GM12878 (cell line): Measurements from ENCODE around the gene ZNF425. TPM values are rescaled to one million over a fixed set of nuclear protein-coding genes. Genes with fewer than 3 reads are reported as not detected.
A peak's percentile ranks its signal among the peaks of the same experiment; 100 is the strongest.

Experiments
- ATAC-seq: fragments of 200-7000 bp; cut with Tn5 transposase; 3 replicates; pipeline ENCODE4 v1.9.1; 2020; ENCODE audit warnings: mild to moderate bottlenecking, moderate library complexity
- BruUV-seq: library from RNA; stranded (reverse); fragments of 400-500 nt; replicated peaks from 2 replicates; lab custom pipeline; 2021; lab: Mats Ljungman, UMichigan
- CTCF ChIA-PET: fragments of 300-600 bp; sonication (Branson Sonifier 250); formaldehyde crosslinking; extraction: SDS; loops from one replicate; lab custom pipeline; 2021; ENCODE audit warnings: inconsistent platforms; lab: Yijun Ruan, JAX
- POLR2A ChIA-PET: fragments of 350-600 bp; formaldehyde crosslinking; extraction: SDS; loops from one replicate; lab custom pipeline; 2021; ENCODE audit warnings: inconsistent platforms; lab: Charles Lee
- RAD21 ChIA-PET: fragments of 300-600 bp; sonication (Branson Sonifier 250); formaldehyde crosslinking; loops from one replicate; lab custom pipeline; 2023; ENCODE audit warnings: antibody characterized with exemption; ENCODE audit not compliant: unreplicated experiment; lab: Charles Lee
- SMC1A ChIA-PET: fragments of 300-600 bp; sonication (Branson Sonifier 250); formaldehyde crosslinking; loops from one replicate; lab custom pipeline; 2023; ENCODE audit not compliant: unreplicated experiment, uncharacterized antibody; lab: Charles Lee
- DNase-seq: peaks from one replicate; pipeline ENCODE4 v3.0.0-alpha.2; 2011; ENCODE audit warnings: low read depth, low spot score
- FAIRE-seq: peaks from 3 replicates; lab custom pipeline; 2011; peaks lifted over from hg19 to GRCh38; lab: Jason Lieb, UNC
- H2AFZ ChIP-seq: 2 replicates; pipeline ENCODE4 v1.6.0; 2011; ENCODE audit warnings: low read depth, low read length, control low read depth; ENCODE audit not compliant: control insufficient read depth
- H3K27ac ChIP-seq: 2 replicates; pipeline ENCODE4 v1.5.1; 2011; ENCODE audit warnings: control low read depth; ENCODE audit not compliant: control insufficient read depth, insufficient read depth
- H3K27me3 ChIP-seq, 2 experiments: replicated peaks in 1 of 2; 2 replicates each; pipeline versions ENCODE4 v1.6.0 to v1.6.1; 2011; ENCODE audit warnings: low read length in 1 of 2; ENCODE audit not compliant: control insufficient read depth in 2 of 2, insufficient read depth in 2 of 2
- H3K36me3 ChIP-seq, 2 experiments: 2 replicates each; pipeline ENCODE4 v1.5.1; 2011; ENCODE audit warnings: low read length in 1 of 2; ENCODE audit not compliant: control insufficient read depth in 2 of 2, insufficient read depth in 2 of 2
- H3K4me1 ChIP-seq: 2 replicates; pipeline ENCODE4 v1.6.1; 2011; ENCODE audit warnings: mild to moderate bottlenecking, low read length, moderate library complexity, mixed read lengths; ENCODE audit not compliant: control insufficient read depth, insufficient read depth
- H3K4me2 ChIP-seq: 2 replicates; pipeline ENCODE4 v1.6.0; 2011; ENCODE audit warnings: control low read depth; ENCODE audit not compliant: control insufficient read depth, insufficient read depth
- H3K4me3 ChIP-seq: fragments of 200-600 bp; sonication (generic); 2 replicates; pipeline ENCODE4 v1.5.1; 2016
- H3K79me2 ChIP-seq: 2 replicates; pipeline ENCODE4 v1.6.0; 2011; ENCODE audit warnings: low read length; ENCODE audit not compliant: control insufficient read depth, insufficient read depth
- H3K9ac ChIP-seq: 2 replicates; pipeline ENCODE4 v1.8.0; 2011; ENCODE audit warnings: low read length, control low read depth, mixed read lengths; ENCODE audit not compliant: control insufficient read depth, insufficient read depth
- H3K9me3 ChIP-seq: replicated peaks from 3 replicates; pipeline ENCODE4 v1.5.1; 2011; ENCODE audit warnings: mild to moderate bottlenecking, low read length; ENCODE audit not compliant: control insufficient read depth, insufficient read depth
- H4K20me1 ChIP-seq: 2 replicates; pipeline ENCODE4 v1.6.0; 2011; ENCODE audit not compliant: control insufficient read depth, insufficient read depth
- BACH1 ChIP-seq: fragments of 450-650 bp; IDR thresholded peaks from 2 replicates; pipeline ENCODE4 v1.6.1; 2017; ENCODE audit warnings: mild to moderate bottlenecking, borderline replicate concordance
- CBX5 ChIP-seq: sonication (generic); IDR thresholded peaks from 2 replicates; pipeline ENCODE4 v1.6.1; 2016; ENCODE audit warnings: low read depth, moderate library complexity, mild to moderate bottlenecking, inconsistent platforms
- EED ChIP-seq: sonication (generic); IDR thresholded peaks from 2 replicates; pipeline ENCODE4 v1.6.1; 2016; ENCODE audit warnings: antibody characterized with exemption, low read depth
- HDAC2 ChIP-seq: fragments of 200-600 bp; sonication (generic); IDR thresholded peaks from 2 replicates; pipeline ENCODE4 v1.6.1; 2017
- IKZF1 ChIP-seq: fragments of 450-650 bp; conservative IDR thresholded peaks from 2 replicates; pipeline ENCODE4 v1.6.1; 2017; ENCODE audit warnings: antibody characterized with exemption, mild to moderate bottlenecking
- IRF4 ChIP-seq: IDR thresholded peaks from 2 replicates; pipeline ENCODE4 v1.6.1; 2011; ENCODE audit warnings: low read depth, low read length
- LARP7 ChIP-seq: fragments of 450-650 bp; IDR thresholded peaks from 2 replicates; pipeline ENCODE4 v1.6.1; 2017; ENCODE audit warnings: mild to moderate bottlenecking
- MEF2B ChIP-seq: fragments of 450-650 bp; IDR thresholded peaks from 2 replicates; pipeline ENCODE4 v1.6.1; 2018; ENCODE audit warnings: mild to moderate bottlenecking, moderate library complexity; ENCODE audit not compliant: partially characterized antibody, poor library complexity, severe bottlenecking
- PAX5 ChIP-seq: IDR thresholded peaks from 2 replicates; pipeline ENCODE4 v1.6.1; 2011; ENCODE audit warnings: low read depth, low read length, borderline replicate concordance
- RCOR1 ChIP-seq: conservative IDR thresholded peaks from 2 replicates; pipeline ENCODE4 v1.6.1; 2012; ENCODE audit warnings: low read depth, low read length, improper control_type of control experiment
- RUNX3 ChIP-seq: IDR thresholded peaks from 2 replicates; pipeline ENCODE4 v1.6.1; 2012; ENCODE audit warnings: low read length, inconsistent platforms
- SIN3A ChIP-seq: IDR thresholded peaks from 2 replicates; pipeline ENCODE4 v1.6.1; 2012; ENCODE audit warnings: low read depth, low read length, improper control_type of control experiment
- ZBED1 ChIP-seq: IDR thresholded peaks from 2 replicates; pipeline ENCODE4 v1.6.1; 2016; ENCODE audit warnings: borderline replicate concordance
- WGBS: methylation state at CpG from one replicate; pipeline ENCODE4 v1.1.6; 2016; ENCODE audit warnings: low lambda C conversion rate; ENCODE audit not compliant: insufficient replicate concordance, insufficient coverage; ENCODE audit errors: missing lambda C conversion rate; 5-methylcytosine and 5-hydroxymethylcytosine counted together
- in situ Hi-C: fragments of 300-500 bp; cut with MboI; formaldehyde crosslinking; loops from 9 replicates; pipeline ENCODE4 v1.14.3; 2018; ENCODE audit warnings: mixed read lengths
- intact Hi-C: fragments of 100-400 bp; cut with micrococcal nuclease; formaldehyde crosslinking; loops from one replicate; pipeline ENCODE4 v1.14.2; 2022; ENCODE audit not compliant: unreplicated experiment
- polyA plus RNA-seq, 11 experiments: library from polyadenylated mRNA; depleted of rRNA in 4 of 11; unstranded in 6 of 11; stranded (reverse) in 5 of 11; fragments of >200 nt; fragmentation: Nextera tagmentation in 4 of 11; fragmentation: Illumina TruSeq in 1 of 11; extraction: Ambion mirVana in 4 of 11; extraction: Trizol in 1 of 11; gene quantifications; 1 replicate in 1 of 11; 2 replicates in 10 of 11; pipeline versions ENCODE4 v1.2.1 to v1.2.3, GENCODE V29; 2011 to 2016; ENCODE audit warnings: inconsistent platforms in 2 of 11, missing spikeins in 2 of 11, low read depth in 1 of 11
- total RNA-seq, 4 experiments: library from RNA; depleted of rRNA in 3 of 4; stranded (reverse); fragments of >200 nt in 3 of 4; fragmentation: Illumina TruSeq in 1 of 4; extraction: Trizol in 1 of 4; gene quantifications; 2 replicates each; pipeline versions ENCODE4 v1.2.1 to v1.2.3, GENCODE V29; 2013 to 2021
- TF ChIP-seq, protein P1 (sequence below): fragments of 450-650 bp; IDR thresholded peaks from 2 replicates; pipeline ENCODE4 v1.6.1; 2017; ENCODE audit warnings: borderline replicate concordance
- TF ChIP-seq, protein P2 (sequence below): fragments of 450-650 bp; IDR thresholded peaks from 2 replicates; pipeline ENCODE4 v1.6.1; 2017; ENCODE audit warnings: mild to moderate bottlenecking

ZNF425 gene
- total and polyA plus RNA-seq, 10 of the 15 experiments (the other 5 are each of a cell fraction or from before 2014, with no cell fraction given) = 0.19 to 1.8 (median 0.91) TPM

DNA sequence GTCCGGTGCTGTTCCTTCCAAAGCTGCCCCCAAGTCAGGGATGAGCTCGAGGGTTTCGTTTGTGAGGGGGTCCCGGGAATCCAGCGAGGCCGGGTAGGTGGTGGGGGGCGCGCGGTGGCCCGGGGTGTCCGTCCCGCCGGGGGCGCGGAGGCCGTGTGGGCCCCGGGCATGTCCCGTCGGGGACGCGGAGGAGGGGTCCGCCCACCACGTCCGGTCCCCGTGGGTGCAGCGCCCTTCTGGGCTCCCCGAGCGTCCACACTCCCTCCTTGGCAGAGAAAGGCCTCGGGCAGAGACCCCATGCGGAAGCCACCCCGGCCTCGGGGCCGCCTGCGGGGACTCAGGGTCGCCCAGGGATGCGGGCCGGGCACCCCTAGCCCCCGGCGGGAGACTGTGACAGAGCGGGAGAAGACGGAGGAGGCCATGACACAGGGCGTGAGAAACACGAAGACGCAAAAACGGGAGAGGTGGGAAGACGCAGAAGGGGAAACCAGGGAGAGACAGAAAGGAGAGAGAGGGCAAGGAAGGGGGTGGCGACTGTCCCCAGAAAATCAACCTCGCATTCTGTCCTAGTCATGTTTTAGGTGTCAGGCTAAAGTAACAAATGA is 640 bp upstream of the ZNF425 start (continued):
- TF ChIP-seq, protein P1, sequence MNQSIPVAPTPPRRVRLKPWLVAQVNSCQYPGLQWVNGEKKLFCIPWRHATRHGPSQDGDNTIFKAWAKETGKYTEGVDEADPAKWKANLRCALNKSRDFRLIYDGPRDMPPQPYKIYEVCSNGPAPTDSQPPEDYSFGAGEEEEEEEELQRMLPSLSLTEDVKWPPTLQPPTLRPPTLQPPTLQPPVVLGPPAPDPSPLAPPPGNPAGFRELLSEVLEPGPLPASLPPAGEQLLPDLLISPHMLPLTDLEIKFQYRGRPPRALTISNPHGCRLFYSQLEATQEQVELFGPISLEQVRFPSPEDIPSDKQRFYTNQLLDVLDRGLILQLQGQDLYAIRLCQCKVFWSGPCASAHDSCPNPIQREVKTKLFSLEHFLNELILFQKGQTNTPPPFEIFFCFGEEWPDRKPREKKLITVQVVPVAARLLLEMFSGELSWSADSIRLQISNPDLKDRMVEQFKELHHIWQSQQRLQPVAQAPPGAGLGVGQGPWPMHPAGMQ = no peak
- TF ChIP-seq IKZF1 (peak; percentile 79), IRF4 (0 out of 2 replicates have a peak, but pooled peaks have one; percentile 33), LARP7 (0 out of 2 replicates have a peak, but pooled peaks have one; percentile 30), ZBED1 (0 out of 2 replicates have a peak, but pooled peaks have one; percentile 22), SIN3A (0 out of 2 replicates have a peak, but pooled peaks have one; percentile 20), BACH1 (peak; percentile 86), RCOR1 (0 out of 2 replicates have a peak, but pooled peaks have one; percentile 8), EED (0 out of 2 replicates have a peak, but pooled peaks have one; percentile 31), PAX5 (no peak)

DNA sequence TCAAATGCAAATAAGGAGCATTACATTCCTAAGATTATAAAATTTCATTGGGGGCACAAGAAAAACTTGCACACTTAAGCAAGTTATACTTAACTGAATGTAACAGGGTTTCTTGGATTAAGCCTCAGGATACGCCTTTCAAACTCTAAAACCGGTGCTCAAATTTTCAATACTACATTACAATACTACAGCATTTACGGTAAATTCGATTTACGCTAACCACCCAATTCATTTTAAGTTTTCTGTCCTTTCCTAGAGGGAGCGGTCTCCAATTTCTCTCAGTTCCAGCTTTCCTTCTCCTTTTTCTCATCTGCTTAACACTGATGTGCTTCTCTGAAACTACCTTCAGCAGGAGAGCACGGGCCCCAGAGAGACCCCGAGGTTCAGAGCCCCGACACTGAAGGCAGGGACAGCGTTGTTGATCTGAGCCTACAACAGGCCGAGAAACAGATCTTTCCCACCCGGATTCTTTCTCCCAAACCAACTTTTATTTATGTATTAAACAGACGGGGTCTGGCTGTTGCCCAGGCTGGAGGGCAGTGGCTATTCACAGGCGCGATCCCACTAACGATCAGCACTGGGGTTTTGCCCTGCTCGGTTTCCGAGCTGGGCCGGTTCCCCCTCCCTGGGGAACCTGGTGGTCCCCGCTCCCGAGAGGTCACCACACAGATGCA is 798 bp downstream of the ZNF425 start:
- SMC1A ChIA-PET = interaction anchor here (0.8 kb wide), 1 partner anchor 21 kb away, joined by 4 read pairs; no protein-coding TSS in a partner anchor

More for the DNA sequence above, 798 bp downstream of the ZNF425 start:
- ChIA-PET RAD21 (interaction anchor here (1.0 to 3.1 kb wide), 6 partner anchors 19 to 160 kb away, joined by 3 to 20 read pairs (median 4); partner anchors contain the start of genes ZNF282 and ZNF398), CTCF (interaction anchor here (0.7 to 4.1 kb wide), 7 partner anchors 8 to 119 kb away, joined by 3 to 37 read pairs (median 4); partner anchors contain the start of genes ZNF282 and ZNF398), POLR2A (interaction anchor here (0.7 to 3.4 kb wide), 4 partner anchors 14 to 38 kb away, joined by 3 to 31 read pairs (median 4); partner anchors contain the start of gene ZNF398)
- in situ Hi-C loops (no loop called here), intact Hi-C loops (loop anchor here (5.0 kb wide), 2 partner anchors 98 to 112 kb away; partner anchors contain the start of genes PDIA4 and ZNF212)
- peaks cover 0 to 8% of the 10 kb centered on the region in 2 experiments; a peak in 1 of 4 replicates for H3K36me3 ChIP-seq
- H3K9me3 ChIP-seq = peaks cover 2% of the 10 kb centered on the region; the same call in 2 of the 3 replicates
- H2AFZ ChIP-seq = peak overlapping the region; percentile 88
- ATAC-seq (no peak), FAIRE-seq (no peak), DNase-seq (no peak)
- peak overlapping the region; percentile 90 for H3K27ac ChIP-seq
- BruUV-seq = no TSS peak
- peak overlapping the region; percentile 96 for H3K4me3 ChIP-seq
- no peaks in the 10 kb centered on the region for H3K4me1 ChIP-seq
- peak overlapping the region; percentile 90 for H3K9ac ChIP-seq
- no peaks in the 10 kb centered on the region for H3K27me3 ChIP-seq
- peak overlapping the region; percentile 56 for H3K4me2 ChIP-seq
- peaks cover 34% of the 10 kb centered on the region for H3K79me2 ChIP-seq
- WGBS = 2% methylated on average over 21 of the region's 21 CpGs
- TF ChIP-seq, protein P2, sequence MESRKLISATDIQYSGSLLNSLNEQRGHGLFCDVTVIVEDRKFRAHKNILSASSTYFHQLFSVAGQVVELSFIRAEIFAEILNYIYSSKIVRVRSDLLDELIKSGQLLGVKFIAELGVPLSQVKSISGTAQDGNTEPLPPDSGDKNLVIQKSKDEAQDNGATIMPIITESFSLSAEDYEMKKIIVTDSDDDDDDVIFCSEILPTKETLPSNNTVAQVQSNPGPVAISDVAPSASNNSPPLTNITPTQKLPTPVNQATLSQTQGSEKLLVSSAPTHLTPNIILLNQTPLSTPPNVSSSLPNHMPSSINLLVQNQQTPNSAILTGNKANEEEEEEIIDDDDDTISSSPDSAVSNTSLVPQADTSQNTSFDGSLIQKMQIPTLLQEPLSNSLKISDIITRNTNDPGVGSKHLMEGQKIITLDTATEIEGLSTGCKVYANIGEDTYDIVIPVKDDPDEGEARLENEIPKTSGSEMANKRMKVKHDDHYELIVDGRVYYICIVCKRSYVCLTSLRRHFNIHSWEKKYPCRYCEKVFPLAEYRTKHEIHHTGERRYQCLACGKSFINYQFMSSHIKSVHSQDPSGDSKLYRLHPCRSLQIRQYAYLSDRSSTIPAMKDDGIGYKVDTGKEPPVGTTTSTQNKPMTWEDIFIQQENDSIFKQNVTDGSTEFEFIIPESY = no peak
- 0 out of 2 replicates have a peak, but pooled peaks have one; percentile 16 for TF ChIP-seq CBX5
- peak; percentile 33 for TF ChIP-seq MEF2B
- 0 out of 2 replicates have a peak, but pooled peaks have one; percentile 10 for TF ChIP-seq RUNX3
- TF ChIP-seq HDAC2 = no peak
- TF ChIP-seq EED = no peak
- no peaks in the 10 kb centered on the region for H4K20me1 ChIP-seq
